Measurements from ENCODE around the gene HDC.

DNA sequence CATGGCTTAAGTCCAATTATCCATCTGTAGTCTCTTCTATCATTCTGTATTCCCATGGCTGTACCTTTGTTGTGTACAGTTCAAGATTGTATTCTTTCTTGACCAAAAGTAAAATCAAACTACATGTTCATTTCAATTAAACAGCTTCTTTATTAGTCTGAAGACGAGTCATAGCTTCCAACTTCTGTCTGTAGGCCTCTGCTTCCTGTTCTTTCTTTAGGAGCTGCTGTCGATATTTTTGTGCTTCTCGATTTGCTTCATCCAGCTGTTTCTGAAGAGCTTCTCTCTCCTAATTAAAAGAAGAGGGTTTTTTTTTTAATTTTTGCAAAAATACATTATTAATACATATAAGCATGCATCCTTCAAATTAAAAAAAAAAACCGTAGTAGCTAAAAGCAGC, 13.0 kb upstream of the HDC start:
- no peak for TF ChIP-seq EP300 (IDR thresholded peaks at IDR 0.05)
- TF ChIP-seq POLR2AphosphoS5 (IDR thresholded peaks at IDR 0.05), result no peak

Measured in stomach (tissue), 4 donors.